ENCODE measurements around the gene ELF1. TPM values are rescaled to one million over a fixed set of nuclear protein-coding genes. Genes with fewer than 3 reads are reported as not detected.
"Not testable (repeated sequence)": the region's sequence is repeated elsewhere in the genome, so short reads cannot be mapped to it uniquely, and the experiment has no call there.

The ELF1 gene
- total RNA-seq, 1 experiment from 2014 or later = 6.7 TPM

- in situ Hi-C loops (cut with HindIII; ENCODE audit: low sequenced_read_pairs) = no loop called here
- DNase-seq (ENCODE audit: low spot score) = peak; percentile 27
Measured at GRCh38 chr13:40986101-40986856, 32.8 kb downstream of the ELF1 start.

GRCh38 chr13:40985381-40986100 lies 33.6 kb downstream of the ELF1 start:
- DNase-seq (ENCODE audit: low spot score) = no peak
- in situ Hi-C loops (cut with HindIII; ENCODE audit: low sequenced_read_pairs) = no loop called here

- in situ Hi-C loops (cut with HindIII; ENCODE audit: low sequenced_read_pairs) = no loop called here
- no peak for DNase-seq (ENCODE audit: low spot score)
Measured at GRCh38 chr13:40984668-40985366, 34.3 kb downstream of the ELF1 start.

- DNase-seq (ENCODE audit: low spot score) = no peak
- in situ Hi-C loops (cut with HindIII; ENCODE audit: low sequenced_read_pairs) = no loop called here
Measured at GRCh38 chr13:40983725-40984667, 35.1 kb downstream of the ELF1 start.

GRCh38 chr13:40983259-40983658 lies 35.9 kb downstream of the ELF1 start:
- in situ Hi-C loops (cut with HindIII; ENCODE audit: low sequenced_read_pairs) = no loop called here
- DNase-seq (ENCODE audit: low spot score) = no peak

GRCh38 chr13:40982772-40983171 lies 36.3 kb downstream of the ELF1 start:
- no peak for DNase-seq (ENCODE audit: low spot score)
- in situ Hi-C loops (cut with HindIII; ENCODE audit: low sequenced_read_pairs) = no loop called here

GRCh38 chr13:40981949-40982348 lies 37.2 kb downstream of the ELF1 start:
- in situ Hi-C loops (cut with HindIII; ENCODE audit: low sequenced_read_pairs) = no loop called here
- DNase-seq (ENCODE audit: low spot score) = no peak

DNA sequence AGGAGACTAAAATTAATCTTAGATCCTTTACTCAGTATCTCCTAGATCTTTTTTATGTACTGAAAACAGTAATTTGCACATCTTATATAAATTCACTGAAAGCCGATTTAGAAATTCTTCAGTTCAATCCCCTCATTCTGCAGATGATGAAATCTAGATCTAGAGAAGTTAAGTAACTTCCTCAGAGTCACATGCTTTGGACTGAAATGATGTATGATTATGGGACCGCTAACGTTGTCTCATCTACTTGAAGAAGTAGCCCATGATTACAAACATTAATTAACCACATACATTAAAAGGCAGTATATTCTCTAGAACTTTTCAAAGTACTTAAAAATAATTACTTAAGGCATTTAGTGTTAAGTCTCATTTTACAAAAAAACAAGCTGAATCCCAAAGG lies 37.8 kb downstream of the ELF1 start:
- in situ Hi-C loops (cut with HindIII; ENCODE audit: low sequenced_read_pairs) = no loop called here
- no peak for DNase-seq (ENCODE audit: low spot score)

DNA sequence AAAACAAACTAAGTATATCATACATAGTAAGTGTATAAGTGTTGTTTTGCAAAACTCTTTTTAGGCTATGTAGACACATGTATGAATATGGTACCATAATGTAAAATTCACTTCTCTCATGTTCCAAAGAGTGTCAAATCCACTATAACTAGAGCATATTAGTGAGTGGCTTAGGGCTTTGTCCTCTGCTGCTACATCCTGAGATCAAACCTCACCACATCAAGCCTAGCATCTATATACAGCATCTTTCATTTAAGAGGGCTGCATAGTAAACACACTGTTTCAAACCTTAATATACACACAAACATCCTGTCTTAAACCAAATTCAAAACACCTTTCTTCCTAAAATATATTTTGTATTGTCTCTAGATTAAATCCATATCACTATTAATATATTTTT lies 38.7 kb downstream of the ELF1 start:
- DNase-seq (ENCODE audit: low spot score) = no peak
- in situ Hi-C loops (cut with HindIII; ENCODE audit: low sequenced_read_pairs) = no loop called here

- in situ Hi-C loops (cut with HindIII; ENCODE audit: low sequenced_read_pairs) = no loop called here
- DNase-seq (ENCODE audit: low spot score) = no peak
Measured at GRCh38 chr13:40979232-40979631, 39.9 kb downstream of the ELF1 start.

DNA sequence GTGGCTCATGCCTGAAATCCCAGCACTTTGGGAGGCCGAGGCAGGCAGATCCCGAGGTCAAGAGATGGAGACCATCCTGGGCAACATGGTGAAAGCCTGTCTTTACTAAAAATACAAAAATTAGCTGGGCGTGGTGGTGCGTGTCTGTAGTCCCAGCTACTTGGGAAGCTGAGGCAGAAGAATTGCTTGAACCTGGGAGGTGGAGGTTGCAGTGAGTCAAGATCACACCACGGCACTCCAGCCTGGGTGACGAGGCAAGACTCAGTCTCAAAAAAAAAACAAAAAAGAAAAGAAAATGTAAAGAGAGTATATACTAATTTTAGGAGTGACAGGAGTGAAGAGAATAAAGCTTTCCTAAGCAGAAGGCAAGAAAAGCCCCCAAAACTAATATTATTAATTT lies 41.0 kb downstream of the ELF1 start:
- DNase-seq (ENCODE audit: low spot score); in situ Hi-C loops (cut with HindIII; ENCODE audit: low sequenced_read_pairs): not testable (repeated sequence)

DNA sequence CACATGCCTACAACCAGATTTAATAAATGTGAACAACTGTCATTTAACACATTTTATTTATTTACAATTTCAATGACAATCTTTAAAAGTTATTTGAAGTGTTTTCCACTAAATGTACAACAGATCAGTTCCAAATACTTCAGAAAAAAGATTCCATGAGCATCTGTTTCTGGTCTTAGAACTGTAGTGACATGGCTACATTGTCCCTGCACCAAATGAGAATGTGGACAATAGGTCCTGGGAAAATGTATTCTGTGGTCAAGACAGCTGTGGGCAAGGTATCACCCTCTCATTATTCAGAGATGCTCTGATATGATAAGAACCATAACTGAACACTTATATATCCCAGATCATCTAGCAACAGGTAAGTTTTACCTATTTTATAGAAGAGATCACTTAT lies 43.7 kb downstream of the ELF1 start:
- in situ Hi-C loops (cut with HindIII; ENCODE audit: low sequenced_read_pairs) = no loop called here

GRCh38 chr13:40974460-40975407 lies 44.4 kb downstream of the ELF1 start:
- no peak for DNase-seq (ENCODE audit: low spot score)
- in situ Hi-C loops (cut with HindIII; ENCODE audit: low sequenced_read_pairs) = no loop called here

More for the DNA sequence above, 43.7 kb downstream of the ELF1 start:
- no peak for DNase-seq (ENCODE audit: low spot score)

DNA sequence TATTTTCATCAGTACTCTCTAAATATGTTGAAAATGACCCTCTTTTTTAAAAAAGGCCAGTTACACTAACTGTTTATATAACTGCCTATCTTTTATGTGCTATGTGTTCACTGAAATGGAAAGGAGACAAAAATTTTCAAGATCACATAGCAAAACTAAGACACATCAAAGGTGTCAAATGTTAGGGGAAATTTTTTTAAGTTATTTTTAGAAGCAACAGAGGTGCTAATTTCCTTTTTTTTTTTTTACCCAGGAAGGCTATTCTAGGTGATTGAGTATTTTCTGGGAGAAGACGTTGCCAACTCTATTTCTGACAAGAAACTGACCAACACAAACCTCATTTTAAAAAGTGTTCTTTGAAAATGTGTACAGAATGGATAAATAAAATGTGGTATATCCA lies 45.7 kb downstream of the ELF1 start:
- in situ Hi-C loops (cut with HindIII; ENCODE audit: low sequenced_read_pairs) = no loop called here

DNA sequence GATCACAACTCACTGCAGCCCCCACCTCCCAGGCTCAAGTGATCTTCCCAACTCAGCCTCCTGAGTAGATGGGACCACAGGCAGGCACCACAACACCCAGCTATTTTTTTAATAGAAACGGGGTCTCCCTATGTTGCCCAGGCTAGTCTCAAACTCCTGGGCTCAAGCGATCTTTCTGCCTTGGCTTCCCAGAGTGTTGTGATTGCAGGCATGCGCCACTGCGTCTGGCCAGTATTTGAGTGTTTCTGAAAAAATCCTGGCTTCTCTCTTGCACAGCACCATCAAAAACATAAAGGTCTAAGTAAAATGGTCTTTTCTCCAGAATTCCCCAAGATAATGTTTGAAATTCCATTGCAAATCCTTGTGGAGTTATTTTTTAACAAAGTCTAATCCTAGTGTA lies 47.8 kb downstream of the ELF1 start:
- DNase-seq (ENCODE audit: low spot score) = no peak
- in situ Hi-C loops (cut with HindIII; ENCODE audit: low sequenced_read_pairs) = no loop called here

More for the DNA sequence above, 45.7 kb downstream of the ELF1 start:
- no peak for DNase-seq (ENCODE audit: low spot score)

- no peak for DNase-seq (ENCODE audit: low spot score)
- in situ Hi-C loops (cut with HindIII; ENCODE audit: low sequenced_read_pairs) = no loop called here
Measured at GRCh38 chr13:40970803-40971202, 48.3 kb downstream of the ELF1 start.

GRCh38 chr13:40969169-40969901 lies 49.8 kb downstream of the ELF1 start:
- DNase-seq (ENCODE audit: low spot score) = no peak
- in situ Hi-C loops (cut with HindIII; ENCODE audit: low sequenced_read_pairs) = no loop called here

Data from G401 (cell line).